OCI-LY7 (cell line): ENCODE measurements around the gene ZNF547. TPM values are rescaled to one million over a fixed set of nuclear protein-coding genes. Genes with fewer than 3 reads are reported as not detected.
A peak's percentile ranks its signal among the peaks of the same experiment; 100 is the strongest.

ENCODE experiments used
- BruUV-seq: library from RNA; stranded (reverse); fragments of 400-500 nt; replicated peaks from 2 replicates; lab custom pipeline; 2021; lab: Mats Ljungman, UMichigan
- CTCF ChIA-PET: fragments of 300-600 bp; sonication (Branson Sonifier 250); formaldehyde crosslinking; loops from one replicate; lab custom pipeline; 2022; ENCODE audit warnings: antibody characterized with exemption; ENCODE audit not compliant: unreplicated experiment; lab: Charles Lee
- POLR2A ChIA-PET: fragments of 300-600 bp; sonication (Branson Sonifier 250); formaldehyde crosslinking; loops from one replicate; lab custom pipeline; 2022; ENCODE audit warnings: antibody characterized with exemption; lab: Charles Lee
- DNase-seq: peaks from one replicate; pipeline ENCODE4 v3.0.0-alpha.2; 2015; ENCODE audit warnings: low spot score
- H2AFZ ChIP-seq: fragments of 200-600 bp; sonication (generic), shearing (Covaris generic); 2 replicates; pipeline ENCODE4 v1.6.1; 2014; ENCODE audit warnings: mild to moderate bottlenecking, antibody characterized with exemption, low read length, moderate library complexity
- H3K27ac ChIP-seq: fragments of 200-600 bp; sonication (generic); 2 replicates; pipeline ENCODE4 v1.5.1; 2014; ENCODE audit warnings: mixed run types, low read depth, mild to moderate bottlenecking, moderate library complexity, low read length, inconsistent platforms; ENCODE audit not compliant: poor library complexity, severe bottlenecking
- H3K36me3 ChIP-seq: fragments of 200-600 bp; sonication (generic); 2 replicates; pipeline ENCODE4 v1.6.1; 2014; ENCODE audit warnings: mild to moderate bottlenecking, antibody characterized with exemption, low read length, moderate library complexity, mixed read lengths; ENCODE audit not compliant: insufficient read depth
- H3K4me1 ChIP-seq: fragments of 200-600 bp; sonication (generic); 2 replicates; pipeline ENCODE4 v1.5.1; 2014; ENCODE audit warnings: mild to moderate bottlenecking, low read length; ENCODE audit not compliant: insufficient read depth, poor library complexity, severe bottlenecking
- H3K4me2 ChIP-seq: fragments of 200-600 bp; sonication (generic); 2 replicates; pipeline ENCODE4 v1.6.1; 2014; ENCODE audit warnings: mild to moderate bottlenecking, low read length
- H3K4me3 ChIP-seq: fragments of 200-600 bp; sonication (generic); 2 replicates; pipeline ENCODE4 v1.5.1; 2014; ENCODE audit warnings: mild to moderate bottlenecking, low read depth, low read length; ENCODE audit not compliant: poor library complexity, severe bottlenecking
- H3K79me2 ChIP-seq: fragments of 200-600 bp; sonication (generic); 2 replicates; pipeline ENCODE4 v1.6.1; 2016; ENCODE audit warnings: low read depth, mild to moderate bottlenecking, low read length, moderate library complexity, mixed read lengths; ENCODE audit not compliant: insufficient read depth
- H3K9me2 ChIP-seq: fragments of 200-600 bp; sonication (generic); 2 replicates; pipeline ENCODE4 v1.6.1; 2016; ENCODE audit warnings: mild to moderate bottlenecking, low read length, mixed read lengths; ENCODE audit not compliant: insufficient read depth
- H3K9me3 ChIP-seq: fragments of 200-600 bp; sonication (generic); 2 replicates; pipeline ENCODE4 v1.6.1; 2014; ENCODE audit warnings: mild to moderate bottlenecking, mixed run types, low read length, mixed read lengths
- H4K20me1 ChIP-seq: fragments of 200-600 bp; sonication (generic); 2 replicates; pipeline ENCODE4 v1.6.1; 2014; ENCODE audit warnings: mild to moderate bottlenecking, antibody characterized with exemption, low read length, moderate library complexity, mixed read lengths; ENCODE audit not compliant: insufficient read depth
- EZH2phosphoT487 ChIP-seq: fragments of 200-600 bp; sonication (generic); IDR thresholded peaks from 2 replicates; pipeline ENCODE4 v1.6.1; 2018; ENCODE audit warnings: low read depth, borderline replicate concordance, mild to moderate bottlenecking, mixed run types, antibody characterized with exemption, low read length, moderate library complexity, mixed read lengths
- intact Hi-C: fragments of 100-400 bp; cut with micrococcal nuclease; formaldehyde crosslinking; loops from one replicate; pipeline ENCODE4 v1.10.0; 2022; ENCODE audit not compliant: unreplicated experiment
- total RNA-seq, 2 experiments: library from RNA; depleted of rRNA in 1 of 2; stranded (reverse); fragments of >200 nt in 1 of 2; shearing (Covaris generic) in 1 of 2; gene quantifications; 2 replicates each; pipeline ENCODE4 v1.2.3, GENCODE V29; 2014 to 2022
- TF ChIP-seq, protein P1 (sequence below): fragments of 200-600 bp; sonication (generic); conservative IDR thresholded peaks from 2 replicates; pipeline ENCODE4 v1.5.1; 2014; ENCODE audit warnings: mild to moderate bottlenecking, antibody characterized with exemption, low read length, moderate library complexity, mixed read lengths

ZNF547 gene
- total RNA-seq, 2 experiments from 2014 or later = 3.9 to 4.5 TPM

DNA sequence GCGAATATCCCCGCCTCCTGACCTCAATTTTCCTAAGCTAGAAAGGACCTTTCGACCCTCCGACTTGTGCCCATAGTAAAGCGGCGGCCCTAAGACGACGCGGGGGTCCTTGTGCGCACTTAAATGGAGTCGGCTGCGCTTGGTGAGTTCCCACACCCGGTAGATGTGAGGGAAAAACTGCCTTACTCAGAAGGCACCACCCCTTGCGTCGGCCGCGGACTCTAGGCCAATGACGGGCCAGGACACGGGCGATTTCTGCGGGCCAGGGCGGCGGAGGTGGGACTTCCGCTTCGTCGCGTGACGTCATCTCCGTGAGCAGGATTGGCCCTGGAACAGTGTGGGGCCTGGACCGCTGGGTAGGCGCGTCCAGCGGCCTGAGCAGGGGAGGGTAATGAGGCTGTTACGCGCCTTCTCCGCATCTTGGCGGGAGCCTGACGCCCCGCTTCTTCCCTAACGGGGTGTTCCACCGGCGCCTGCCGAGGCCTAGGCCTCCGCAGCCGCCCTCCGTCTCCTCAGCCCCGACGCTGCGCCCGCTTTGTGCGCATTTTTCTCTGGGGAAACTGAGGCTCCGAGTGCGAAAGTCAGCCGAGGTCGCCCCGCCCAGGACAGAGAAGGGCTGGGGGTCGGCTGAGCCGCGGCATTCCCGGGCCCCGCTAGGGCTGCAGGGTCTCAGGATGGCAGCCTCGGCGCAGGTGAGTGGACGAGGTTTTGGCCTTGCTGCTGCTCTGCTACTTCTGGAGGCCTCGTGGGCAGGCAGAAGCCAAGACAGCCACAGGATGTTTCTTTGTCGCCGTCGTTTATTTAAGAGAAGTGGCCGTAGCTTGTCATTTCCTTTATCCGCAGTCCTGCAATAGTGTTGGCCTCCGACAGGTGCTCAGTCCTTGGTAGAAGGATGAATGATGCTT is 42.9 kb upstream of the ZNF547 start, which contains the start of gene ZNF543:
TSS of gene ZNF543 (plus strand) at position 293 of the 905 bp plus-strand sequence. CDS start at position 675, 382 bp downstream.
- TF ChIP-seq EZH2phosphoT487 = no peak
- TF ChIP-seq, protein P1, sequence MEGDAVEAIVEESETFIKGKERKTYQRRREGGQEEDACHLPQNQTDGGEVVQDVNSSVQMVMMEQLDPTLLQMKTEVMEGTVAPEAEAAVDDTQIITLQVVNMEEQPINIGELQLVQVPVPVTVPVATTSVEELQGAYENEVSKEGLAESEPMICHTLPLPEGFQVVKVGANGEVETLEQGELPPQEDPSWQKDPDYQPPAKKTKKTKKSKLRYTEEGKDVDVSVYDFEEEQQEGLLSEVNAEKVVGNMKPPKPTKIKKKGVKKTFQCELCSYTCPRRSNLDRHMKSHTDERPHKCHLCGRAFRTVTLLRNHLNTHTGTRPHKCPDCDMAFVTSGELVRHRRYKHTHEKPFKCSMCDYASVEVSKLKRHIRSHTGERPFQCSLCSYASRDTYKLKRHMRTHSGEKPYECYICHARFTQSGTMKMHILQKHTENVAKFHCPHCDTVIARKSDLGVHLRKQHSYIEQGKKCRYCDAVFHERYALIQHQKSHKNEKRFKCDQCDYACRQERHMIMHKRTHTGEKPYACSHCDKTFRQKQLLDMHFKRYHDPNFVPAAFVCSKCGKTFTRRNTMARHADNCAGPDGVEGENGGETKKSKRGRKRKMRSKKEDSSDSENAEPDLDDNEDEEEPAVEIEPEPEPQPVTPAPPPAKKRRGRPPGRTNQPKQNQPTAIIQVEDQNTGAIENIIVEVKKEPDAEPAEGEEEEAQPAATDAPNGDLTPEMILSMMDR = no peak
- Histone ChIP-seq H3K27ac (peak within 1 kb of the TSS; percentile 57), H3K36me3 (peaks cover 27% of the 10 kb centered on the region), H3K4me1 (peaks cover 23% of the 10 kb centered on the region), H2AFZ (peak within 1 kb of the TSS; percentile 72), H3K79me2 (peaks cover 25% of the 10 kb centered on the region), H3K4me2 (peak within 1 kb of the TSS; percentile 80), H4K20me1 (peaks cover 5% of the 10 kb centered on the region; the same call in 1 of the 2 replicates), H3K9me3 (no peaks in the 10 kb centered on the region), H3K4me3 (peak within 1 kb of the TSS; percentile 87), H3K9me2 (no peaks in the 10 kb centered on the region)
- ChIA-PET POLR2A (interaction anchor here (0.6 to 0.7 kb wide), 3 partner anchors 39 to 1232 kb away, joined by 4 to 7 read pairs (median 6); no protein-coding TSS in a partner anchor), CTCF (no interaction called here)
- intact Hi-C loops = loop anchor here (5.0 kb wide), 1 partner anchor 38 kb away; the partner anchor contains the start of gene ZNF460
- no TSS peak for BruUV-seq
- peak; percentile 96 for DNase-seq

GRCh38 chr19:57321116-57321515 is 42.2 kb upstream of the ZNF547 start:
- DNase-seq = no peak
- ChIA-PET CTCF (no interaction called here), POLR2A (interaction anchor here (0.6 kb wide), 1 partner anchor 13 kb away, joined by 3 read pairs; no protein-coding TSS in a partner anchor)
- Histone ChIP-seq H3K36me3 (peaks cover 34% of the 10 kb centered on the region), H3K27ac (peak overlapping the region; percentile 57), H2AFZ (no peak overlapping the region; the same call in 1 of the 2 replicates), H3K9me3 (no peaks in the 10 kb centered on the region), H4K20me1 (peaks cover 5% of the 10 kb centered on the region; the same call in 1 of the 2 replicates), H3K79me2 (peaks cover 25% of the 10 kb centered on the region), H3K4me2 (peak overlapping the region; percentile 80), H3K4me1 (peaks cover 25% of the 10 kb centered on the region), H3K4me3 (peak overlapping the region; percentile 87), H3K9me2 (no peaks in the 10 kb centered on the region)
- TF ChIP-seq, protein P1 = 0 out of 2 replicates have a peak, but pooled peaks have one; percentile 16
- TF ChIP-seq EZH2phosphoT487 = no peak
- intact Hi-C loops = loop anchor here (5.0 kb wide), 1 partner anchor 39 kb away; the partner anchor contains the start of gene ZNF460
- no TSS peak for BruUV-seq
